Activated B cell treated with CpG ODN at 0.5 μM for 24 hours (primary cell): ENCODE measurements around the gene DUSP12. TPM values are rescaled to one million over a fixed set of nuclear protein-coding genes. Genes with fewer than 3 reads are reported as not detected.

Source experiments
- ATAC-seq: fragments of 200-7000 bp; cut with Tn5 transposase; one replicate; pipeline ENCODE4 v1.10.0; 2021; ENCODE audit warnings: low read depth, mild to moderate bottlenecking, moderate library complexity
- CTCF ChIA-PET: fragments of 350-600 bp; sonication (Branson Sonifier 250); formaldehyde crosslinking; loops from one replicate; lab custom pipeline; 2021; ENCODE audit warnings: antibody characterized with exemption; lab: Charles Lee
- POLR2A ChIA-PET: fragments of 350-600 bp; sonication (Branson Sonifier 250); formaldehyde crosslinking; loops from one replicate; lab custom pipeline; 2021; ENCODE audit warnings: antibody characterized with exemption; lab: Charles Lee
- DNase-seq: peaks from one replicate; pipeline ENCODE4 v3.0.0; 2022
- H3K27ac Mint-ChIP-seq: one replicate; pipeline ENCODE4 v1.8.0; 2020; ENCODE audit warnings: mixed read lengths
- H3K27me3 Mint-ChIP-seq: one replicate; pipeline ENCODE4 v1.8.0; 2021; ENCODE audit warnings: mixed read lengths
- H3K36me3 Mint-ChIP-seq: one replicate; pipeline ENCODE4 v1.8.0; 2021; ENCODE audit warnings: low read depth, mixed read lengths
- H3K4me1 Mint-ChIP-seq: one replicate; pipeline ENCODE4 v1.8.0; 2021; ENCODE audit warnings: mixed read lengths
- H3K4me3 Mint-ChIP-seq: one replicate; pipeline ENCODE4 v1.8.0; 2020; ENCODE audit warnings: mild to moderate bottlenecking, mixed read lengths
- H3K9me3 Mint-ChIP-seq: one replicate; pipeline ENCODE4 v1.8.0; 2020; ENCODE audit warnings: mixed read lengths
- CTCF ChIP-seq: fragments of 200-600 bp; IDR thresholded peaks from one replicate; pipeline ENCODE4 v1.8.0; 2022; ENCODE audit warnings: antibody characterized with exemption, mild to moderate bottlenecking
- intact Hi-C: fragments of 100-400 bp; cut with micrococcal nuclease; formaldehyde crosslinking; loops from one replicate; pipeline ENCODE4 v1.15.1; 2024
- total RNA-seq: library from RNA; stranded (reverse); gene quantifications from 2 replicates; pipeline ENCODE4 v1.2.3, GENCODE V29; 2022

Gene DUSP12
- total RNA-seq, 1 donor from 2014 or later = 37.2 TPM

- peaks cover 40% of the 10 kb centered on the region for H3K4me1 Mint-ChIP-seq
- H3K27ac Mint-ChIP-seq = no peak overlapping the region
- ATAC-seq (no peak), DNase-seq (no peak)
- no peak for TF ChIP-seq CTCF
- H3K4me3 Mint-ChIP-seq = no peak overlapping the region
- ChIA-PET POLR2A (no interaction called here), CTCF (no interaction called here)
- peaks cover 9% of the 10 kb centered on the region for H3K36me3 Mint-ChIP-seq
- intact Hi-C loops = no loop called here
- H3K27me3 Mint-ChIP-seq = no peaks in the 10 kb centered on the region
- no peaks in the 10 kb centered on the region for H3K9me3 Mint-ChIP-seq
Measured at GRCh38 chr1:161771161-161771560, 21.6 kb downstream of the DUSP12 start.

GRCh38 chr1:161771973-161772372 lies 22.4 kb downstream of the DUSP12 start:
- Mint-ChIP-seq H3K4me1 (peaks cover 34% of the 10 kb centered on the region), H3K4me3 (no peak overlapping the region), H3K27me3 (no peaks in the 10 kb centered on the region), H3K36me3 (peaks cover 4% of the 10 kb centered on the region), H3K9me3 (no peaks in the 10 kb centered on the region), H3K27ac (no peak overlapping the region)
- ChIA-PET POLR2A (no interaction called here), CTCF (no interaction called here)
- no peak for TF ChIP-seq CTCF
- DNase-seq (no peak), ATAC-seq (no peak)
- intact Hi-C loops = no loop called here

GRCh38 chr1:161772397-161772796 lies 22.8 kb downstream of the DUSP12 start:
- no peak overlapping the region for H3K27ac Mint-ChIP-seq
- POLR2A ChIA-PET = no interaction called here
- no peak overlapping the region for H3K4me3 Mint-ChIP-seq
- CTCF ChIA-PET = no interaction called here
- no peaks in the 10 kb centered on the region for H3K27me3 Mint-ChIP-seq
- ATAC-seq (no peak), DNase-seq (no peak)
- H3K9me3 Mint-ChIP-seq = no peaks in the 10 kb centered on the region
- TF ChIP-seq CTCF = no peak
- H3K36me3 Mint-ChIP-seq = peaks cover 4% of the 10 kb centered on the region
- intact Hi-C loops = no loop called here
- peaks cover 29% of the 10 kb centered on the region for H3K4me1 Mint-ChIP-seq

GRCh38 chr1:161773791-161774190 lies 24.2 kb downstream of the DUSP12 start:
- Mint-ChIP-seq H3K27ac (no peak overlapping the region), H3K9me3 (no peaks in the 10 kb centered on the region), H3K36me3 (peaks cover 5% of the 10 kb centered on the region), H3K4me1 (peaks cover 19% of the 10 kb centered on the region), H3K4me3 (no peak overlapping the region), H3K27me3 (no peaks in the 10 kb centered on the region)
- CTCF ChIA-PET = no interaction called here
- DNase-seq = no peak
- no peak for TF ChIP-seq CTCF
- no peak for ATAC-seq
- POLR2A ChIA-PET = no interaction called here
- intact Hi-C loops = no loop called here

- Mint-ChIP-seq H3K36me3 (peaks cover 21% of the 10 kb centered on the region), H3K4me3 (no peak overlapping the region), H3K9me3 (no peaks in the 10 kb centered on the region), H3K27me3 (no peaks in the 10 kb centered on the region), H3K4me1 (peaks cover 6% of the 10 kb centered on the region), H3K27ac (no peak overlapping the region)
- TF ChIP-seq CTCF = no peak
- ChIA-PET POLR2A (no interaction called here), CTCF (no interaction called here)
- ATAC-seq (no peak), DNase-seq (no peak)
- intact Hi-C loops = no loop called here
Measured at GRCh38 chr1:161777261-161777660, 27.7 kb downstream of the DUSP12 start.
